Neural cell (in vitro differentiated cells): ENCODE data around the gene HOXA3. TPM values are rescaled to one million over a fixed set of nuclear protein-coding genes. Genes with fewer than 3 reads are reported as not detected.

Experiments
- H2AFZ ChIP-seq: fragments of 200-600, 300-800 bp; sonication (generic), shearing (Covaris generic); 2 replicates; pipeline ENCODE4 v1.6.0; 2014; ENCODE audit warnings: low read depth, mild to moderate bottlenecking, antibody characterized with exemption, low read length, moderate library complexity
- H3F3A ChIP-seq: fragments of 200-600 bp; shearing (Covaris generic); 2 replicates; pipeline ENCODE4 v1.6.1; 2016; ENCODE audit warnings: mild to moderate bottlenecking, moderate library complexity, mixed read lengths, antibody characterized with exemption, low read length; ENCODE audit not compliant: insufficient read depth, poor library complexity, severe bottlenecking
- H3K27ac ChIP-seq: fragments of 200-600, 300-800 bp; sonication (generic), shearing (Covaris generic); 2 replicates; pipeline ENCODE4 v1.5.1; 2014; ENCODE audit warnings: mild to moderate bottlenecking, low read length, moderate library complexity
- H3K27me3 ChIP-seq: fragments of 300-800, 200-600 bp; sonication (generic), shearing (Covaris generic); 2 replicates; pipeline ENCODE4 v1.6.0; 2014; ENCODE audit warnings: mild to moderate bottlenecking, low read depth, low read length, moderate library complexity; ENCODE audit not compliant: insufficient read depth
- H3K36me3 ChIP-seq: fragments of 300-800, 200-600 bp; sonication (generic), shearing (Covaris generic); 2 replicates; pipeline ENCODE4 v1.5.1; 2014; ENCODE audit warnings: mild to moderate bottlenecking, antibody characterized with exemption, low read length, moderate library complexity; ENCODE audit not compliant: insufficient read depth
- H3K4me2 ChIP-seq: fragments of 300-800, 200-600 bp; sonication (generic), shearing (Covaris generic); 2 replicates; pipeline ENCODE4 v1.6.0; 2014; ENCODE audit warnings: mild to moderate bottlenecking, low read length
- H3K4me3 ChIP-seq: fragments of 300-800, 200-600 bp; sonication (generic), shearing (Covaris generic); 2 replicates; pipeline ENCODE4 v1.5.1; 2014; ENCODE audit warnings: mild to moderate bottlenecking, low read length, moderate library complexity
- H3K79me2 ChIP-seq: fragments of 200-600 bp; shearing (Covaris generic); replicated peaks from 2 replicates; pipeline ENCODE4 v1.6.0; 2014; ENCODE audit warnings: mild to moderate bottlenecking, low read length, moderate library complexity; ENCODE audit not compliant: insufficient read depth
- H3K9ac ChIP-seq: fragments of 300-800, 200-600 bp; sonication (generic), shearing (Covaris generic); 2 replicates; pipeline ENCODE4 v1.6.1; 2016; ENCODE audit warnings: mild to moderate bottlenecking, low read length, mixed read lengths
- H3K9me2 ChIP-seq: fragments of 200-600 bp; shearing (Covaris generic); 2 replicates; pipeline ENCODE4 v1.6.1; 2016; ENCODE audit warnings: mild to moderate bottlenecking, low read length, mixed read lengths; ENCODE audit not compliant: insufficient read depth
- H3K9me3 ChIP-seq: fragments of 200-600, 300-800 bp; sonication (generic), shearing (Covaris generic); 2 replicates; pipeline ENCODE4 v1.6.1; 2016; ENCODE audit warnings: mild to moderate bottlenecking, mixed run types, low read length, moderate library complexity, mixed read lengths
- H4K20me1 ChIP-seq: fragments of 200-600 bp; shearing (Covaris generic); 2 replicates; pipeline ENCODE4 v1.6.1; 2016; ENCODE audit warnings: mild to moderate bottlenecking, mixed run types; ENCODE audit not compliant: insufficient read depth
- EP300 ChIP-seq: fragments of 450-650 bp; conservative IDR thresholded peaks from 2 replicates; pipeline ENCODE4 v1.6.1; 2014; ENCODE audit warnings: antibody characterized with exemption, mild to moderate bottlenecking, moderate library complexity; ENCODE audit not compliant: poor library complexity, severe bottlenecking
- EZH2 ChIP-seq: fragments of 200-600, 300-800 bp; shearing (Covaris generic), sonication (generic); IDR thresholded peaks from 2 replicates; pipeline ENCODE4 v1.6.1; 2014; ENCODE audit warnings: antibody characterized with exemption, low read length, borderline replicate concordance, mild to moderate bottlenecking; ENCODE audit not compliant: insufficient read depth, poor library complexity, severe bottlenecking
- MXI1 ChIP-seq: fragments of 450-650 bp; conservative IDR thresholded peaks from 2 replicates; pipeline ENCODE4 v1.6.1; 2014; ENCODE audit warnings: antibody characterized with exemption, mild to moderate bottlenecking; ENCODE audit not compliant: poor library complexity, severe bottlenecking
- POLR2AphosphoS5 ChIP-seq: IDR thresholded peaks from 2 replicates; pipeline ENCODE4 v1.6.1; 2012
- RAD21 ChIP-seq: fragments of 450-650 bp; conservative IDR thresholded peaks from 2 replicates; pipeline ENCODE4 v1.6.1; 2014; ENCODE audit warnings: antibody characterized with exemption, mild to moderate bottlenecking, moderate library complexity
- SMC3 ChIP-seq: fragments of 450-650 bp; conservative IDR thresholded peaks from 2 replicates; pipeline ENCODE4 v1.6.1; 2014; ENCODE audit warnings: antibody characterized with exemption, mild to moderate bottlenecking, moderate library complexity; ENCODE audit not compliant: poor library complexity
- TAF1 ChIP-seq: IDR thresholded peaks from 2 replicates; pipeline ENCODE4 v1.6.1; 2012; ENCODE audit warnings: low read depth
- polyA plus RNA-seq: library from polyadenylated mRNA; depleted of rRNA; stranded (reverse); fragments of >200 nt; gene quantifications from 2 replicates; pipeline ENCODE4 v1.2.3, GENCODE V29; 2014
- TF ChIP-seq, protein P1 (sequence below): IDR thresholded peaks from 2 replicates; pipeline ENCODE4 v1.6.1; 2012; ENCODE audit warnings: borderline replicate concordance
- TF ChIP-seq, protein P2 (sequence below): fragments of 450-650 bp; IDR thresholded peaks from 2 replicates; pipeline ENCODE4 v1.5.1; 2014; ENCODE audit warnings: antibody characterized with exemption, mild to moderate bottlenecking, moderate library complexity; ENCODE audit not compliant: poor library complexity, severe bottlenecking

Gene HOXA3
- polyA plus RNA-seq, 1 donor from 2014 or later = not detected

DNA sequence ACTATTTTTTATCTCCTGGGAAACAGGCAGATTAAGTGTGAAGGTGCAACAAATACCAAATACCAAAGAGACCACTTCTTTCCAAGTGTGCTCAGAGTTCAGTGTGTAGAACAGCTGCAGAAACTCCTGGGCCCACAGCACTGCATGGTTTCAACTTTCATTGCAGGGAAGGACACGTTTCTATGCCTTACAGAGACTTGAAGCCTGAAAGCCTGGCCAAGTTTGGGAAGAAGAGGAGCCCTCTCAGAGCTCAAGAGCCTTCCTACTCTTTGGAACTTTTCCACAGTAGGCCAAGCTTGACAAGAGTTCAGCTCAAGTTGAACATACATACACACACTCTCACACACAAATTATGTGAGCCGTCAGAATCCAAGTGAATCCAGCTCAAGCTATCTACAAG, 24.3 kb downstream of the HOXA3 start:
- TF ChIP-seq, protein P1, sequence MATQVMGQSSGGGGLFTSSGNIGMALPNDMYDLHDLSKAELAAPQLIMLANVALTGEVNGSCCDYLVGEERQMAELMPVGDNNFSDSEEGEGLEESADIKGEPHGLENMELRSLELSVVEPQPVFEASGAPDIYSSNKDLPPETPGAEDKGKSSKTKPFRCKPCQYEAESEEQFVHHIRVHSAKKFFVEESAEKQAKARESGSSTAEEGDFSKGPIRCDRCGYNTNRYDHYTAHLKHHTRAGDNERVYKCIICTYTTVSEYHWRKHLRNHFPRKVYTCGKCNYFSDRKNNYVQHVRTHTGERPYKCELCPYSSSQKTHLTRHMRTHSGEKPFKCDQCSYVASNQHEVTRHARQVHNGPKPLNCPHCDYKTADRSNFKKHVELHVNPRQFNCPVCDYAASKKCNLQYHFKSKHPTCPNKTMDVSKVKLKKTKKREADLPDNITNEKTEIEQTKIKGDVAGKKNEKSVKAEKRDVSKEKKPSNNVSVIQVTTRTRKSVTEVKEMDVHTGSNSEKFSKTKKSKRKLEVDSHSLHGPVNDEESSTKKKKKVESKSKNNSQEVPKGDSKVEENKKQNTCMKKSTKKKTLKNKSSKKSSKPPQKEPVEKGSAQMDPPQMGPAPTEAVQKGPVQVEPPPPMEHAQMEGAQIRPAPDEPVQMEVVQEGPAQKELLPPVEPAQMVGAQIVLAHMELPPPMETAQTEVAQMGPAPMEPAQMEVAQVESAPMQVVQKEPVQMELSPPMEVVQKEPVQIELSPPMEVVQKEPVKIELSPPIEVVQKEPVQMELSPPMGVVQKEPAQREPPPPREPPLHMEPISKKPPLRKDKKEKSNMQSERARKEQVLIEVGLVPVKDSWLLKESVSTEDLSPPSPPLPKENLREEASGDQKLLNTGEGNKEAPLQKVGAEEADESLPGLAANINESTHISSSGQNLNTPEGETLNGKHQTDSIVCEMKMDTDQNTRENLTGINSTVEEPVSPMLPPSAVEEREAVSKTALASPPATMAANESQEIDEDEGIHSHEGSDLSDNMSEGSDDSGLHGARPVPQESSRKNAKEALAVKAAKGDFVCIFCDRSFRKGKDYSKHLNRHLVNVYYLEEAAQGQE = no peak
- TF ChIP-seq MXI1 (no peak), RAD21 (no peak), EP300 (no peak), EZH2 (no peak), POLR2AphosphoS5 (no peak), TAF1 (no peak), SMC3 (no peak)
- TF ChIP-seq, protein P2, sequence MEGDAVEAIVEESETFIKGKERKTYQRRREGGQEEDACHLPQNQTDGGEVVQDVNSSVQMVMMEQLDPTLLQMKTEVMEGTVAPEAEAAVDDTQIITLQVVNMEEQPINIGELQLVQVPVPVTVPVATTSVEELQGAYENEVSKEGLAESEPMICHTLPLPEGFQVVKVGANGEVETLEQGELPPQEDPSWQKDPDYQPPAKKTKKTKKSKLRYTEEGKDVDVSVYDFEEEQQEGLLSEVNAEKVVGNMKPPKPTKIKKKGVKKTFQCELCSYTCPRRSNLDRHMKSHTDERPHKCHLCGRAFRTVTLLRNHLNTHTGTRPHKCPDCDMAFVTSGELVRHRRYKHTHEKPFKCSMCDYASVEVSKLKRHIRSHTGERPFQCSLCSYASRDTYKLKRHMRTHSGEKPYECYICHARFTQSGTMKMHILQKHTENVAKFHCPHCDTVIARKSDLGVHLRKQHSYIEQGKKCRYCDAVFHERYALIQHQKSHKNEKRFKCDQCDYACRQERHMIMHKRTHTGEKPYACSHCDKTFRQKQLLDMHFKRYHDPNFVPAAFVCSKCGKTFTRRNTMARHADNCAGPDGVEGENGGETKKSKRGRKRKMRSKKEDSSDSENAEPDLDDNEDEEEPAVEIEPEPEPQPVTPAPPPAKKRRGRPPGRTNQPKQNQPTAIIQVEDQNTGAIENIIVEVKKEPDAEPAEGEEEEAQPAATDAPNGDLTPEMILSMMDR = no peak
- peaks cover 20% of the 10 kb centered on the region for H3K9me3 ChIP-seq
- H3K4me2 ChIP-seq = no peak overlapping the region
- H2AFZ ChIP-seq = no peak overlapping the region
- no peaks in the 10 kb centered on the region for H3K79me2 ChIP-seq
- H4K20me1 ChIP-seq = no peaks in the 10 kb centered on the region
- no peak overlapping the region for H3K4me3 ChIP-seq
- H3F3A ChIP-seq = no peaks in the 10 kb centered on the region
- H3K27me3 ChIP-seq = peaks cover 98% of the 10 kb centered on the region
- H3K27ac ChIP-seq = no peak overlapping the region
- no peak overlapping the region for H3K9ac ChIP-seq
- H3K36me3 ChIP-seq = no peaks in the 10 kb centered on the region
- no peaks in the 10 kb centered on the region for H3K9me2 ChIP-seq

DNA sequence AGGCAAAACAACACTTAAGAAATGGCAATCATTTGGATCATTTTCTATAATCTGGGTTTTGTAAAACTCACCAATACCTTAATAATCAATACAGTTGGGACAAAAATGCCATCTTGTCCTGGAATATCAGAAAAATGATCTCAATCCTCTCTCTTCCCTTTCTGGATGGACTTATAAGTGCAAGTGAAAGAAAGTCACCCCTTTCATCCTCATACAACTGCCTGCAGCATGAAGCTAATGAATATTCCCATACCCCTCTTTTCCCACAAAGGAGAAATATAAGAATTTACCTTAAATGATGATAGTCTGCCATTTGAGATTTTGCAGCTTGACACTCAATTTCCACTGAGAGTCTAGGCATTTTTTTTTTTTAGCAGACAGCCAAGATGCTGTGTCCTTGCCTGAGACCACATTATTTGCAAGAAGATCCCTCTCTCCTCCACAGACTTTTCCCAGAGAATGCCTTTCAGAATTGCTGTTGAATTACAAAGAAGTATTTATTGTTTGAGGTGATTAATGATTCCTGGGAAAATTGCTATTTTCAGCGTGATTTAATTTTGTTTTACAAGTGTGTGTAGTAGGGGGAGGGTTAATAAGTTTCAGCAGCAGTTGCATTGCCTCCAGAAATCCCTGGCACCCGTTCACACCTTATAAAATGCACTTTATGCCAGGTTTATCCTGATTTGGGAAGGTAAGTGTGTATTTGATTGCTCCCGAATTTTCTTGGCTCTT, 25.6 kb downstream of the HOXA3 start:
- Histone ChIP-seq H3K9ac (no peak overlapping the region), H3F3A (no peaks in the 10 kb centered on the region), H3K79me2 (no peaks in the 10 kb centered on the region), H3K4me3 (no peak overlapping the region), H3K36me3 (no peaks in the 10 kb centered on the region), H4K20me1 (no peaks in the 10 kb centered on the region), H3K4me2 (no peak overlapping the region), H3K27ac (no peak overlapping the region), H3K9me3 (peaks cover 18% of the 10 kb centered on the region), H2AFZ (no peak overlapping the region), H3K27me3 (peaks cover 98% of the 10 kb centered on the region), H3K9me2 (no peaks in the 10 kb centered on the region)
- TF ChIP-seq EZH2 (no peak), TAF1 (no peak)
